A673 (cell line): ENCODE measurements around the gene GPR158. TPM values are rescaled to one million over a fixed set of nuclear protein-coding genes. Genes with fewer than 3 reads are reported as not detected.
A peak's percentile ranks its signal among the peaks of the same experiment; 100 is the strongest.

Experiments
- BruUV-seq: library from RNA; stranded (reverse); fragments of 400-500 nt; replicated peaks from 2 replicates; lab custom pipeline; 2021; lab: Mats Ljungman, UMichigan
- CTCF ChIA-PET: fragments of 300-600 bp; sonication (Branson Sonifier 250); formaldehyde crosslinking; loops from one replicate; lab custom pipeline; 2022; ENCODE audit warnings: antibody characterized with exemption; lab: Charles Lee
- POLR2A ChIA-PET: fragments of 300-600 bp; sonication (Branson Sonifier 250); formaldehyde crosslinking; loops from one replicate; lab custom pipeline; 2022; ENCODE audit warnings: antibody characterized with exemption; ENCODE audit not compliant: low non-redundant PET; lab: Charles Lee
- DNase-seq: peaks from one replicate; pipeline ENCODE4 v3.0.0-alpha.2; 2015; ENCODE audit warnings: low spot score
- H3K27ac ChIP-seq: fragments of 200-600 bp; sonication (generic); 2 replicates; pipeline ENCODE4 v1.5.1; 2016; ENCODE audit warnings: mixed run types, low read depth, mild to moderate bottlenecking, mixed read lengths, antibody characterized with exemption, low read length; ENCODE audit not compliant: poor library complexity, severe bottlenecking
- H3K27me3 ChIP-seq: fragments of 200-600 bp; sonication (generic); replicated peaks from 2 replicates; pipeline ENCODE4 v1.6.1; 2017; ENCODE audit warnings: mixed run types, low read depth, mild to moderate bottlenecking, mixed read lengths, antibody characterized with exemption, low read length; ENCODE audit not compliant: insufficient read depth, poor library complexity
- H3K36me3 ChIP-seq: fragments of 200-600 bp; sonication (generic); 2 replicates; pipeline ENCODE4 v1.6.1; 2016; ENCODE audit warnings: mixed run types, mild to moderate bottlenecking, mixed read lengths, antibody characterized with exemption, low read length; ENCODE audit not compliant: insufficient read depth, poor library complexity, severe bottlenecking
- H3K4me1 ChIP-seq: fragments of 200-600 bp; sonication (generic); 2 replicates; pipeline ENCODE4 v1.6.1; 2017; ENCODE audit warnings: mixed run types, mild to moderate bottlenecking, mixed read lengths, antibody characterized with exemption, low read length; ENCODE audit not compliant: insufficient read depth, poor library complexity, severe bottlenecking
- H3K4me3 ChIP-seq: fragments of 200-600 bp; sonication (generic); 2 replicates; pipeline ENCODE4 v1.5.1; 2016; ENCODE audit warnings: low read depth, mixed run types, mild to moderate bottlenecking, mixed read lengths, low read length; ENCODE audit not compliant: poor library complexity, severe bottlenecking
- H3K9me3 ChIP-seq: fragments of 200-600 bp; sonication (generic); 2 replicates; pipeline ENCODE4 v1.6.1; 2016; ENCODE audit warnings: mixed run types, low read depth, mild to moderate bottlenecking, mixed read lengths, antibody characterized with exemption, low read length; ENCODE audit not compliant: poor library complexity, severe bottlenecking
- EZH2 ChIP-seq: fragments of 200-600 bp; sonication (generic); IDR thresholded peaks from 2 replicates; pipeline ENCODE4 v1.6.1; 2017; ENCODE audit warnings: borderline replicate concordance, low read depth, mild to moderate bottlenecking, mixed read lengths, antibody characterized with exemption, low read length; ENCODE audit not compliant: poor library complexity, severe bottlenecking
- intact Hi-C: fragments of 100-400 bp; cut with micrococcal nuclease; formaldehyde crosslinking; loops from one replicate; pipeline ENCODE4 v1.10.0; 2022; ENCODE audit not compliant: unreplicated experiment
- total RNA-seq: library from RNA; stranded (reverse); gene quantifications from 2 replicates; pipeline ENCODE4 v1.2.3, GENCODE V29; 2021
- TF ChIP-seq, protein P1 (sequence below): fragments of 300-800, 200-600 bp; sonication (generic); conservative IDR thresholded peaks from 2 replicates; pipeline ENCODE4 v1.5.1; 2017; ENCODE audit warnings: low read depth, mild to moderate bottlenecking, antibody characterized with exemption, low read length, moderate library complexity, mixed read lengths

The GPR158 gene
- total RNA-seq, 1 experiment from 2014 or later, result not detected

GRCh38 chr10:25492040-25492439, 317.2 kb downstream of the GPR158 start:
- no peak for TF ChIP-seq EZH2
- TF ChIP-seq, protein P1, sequence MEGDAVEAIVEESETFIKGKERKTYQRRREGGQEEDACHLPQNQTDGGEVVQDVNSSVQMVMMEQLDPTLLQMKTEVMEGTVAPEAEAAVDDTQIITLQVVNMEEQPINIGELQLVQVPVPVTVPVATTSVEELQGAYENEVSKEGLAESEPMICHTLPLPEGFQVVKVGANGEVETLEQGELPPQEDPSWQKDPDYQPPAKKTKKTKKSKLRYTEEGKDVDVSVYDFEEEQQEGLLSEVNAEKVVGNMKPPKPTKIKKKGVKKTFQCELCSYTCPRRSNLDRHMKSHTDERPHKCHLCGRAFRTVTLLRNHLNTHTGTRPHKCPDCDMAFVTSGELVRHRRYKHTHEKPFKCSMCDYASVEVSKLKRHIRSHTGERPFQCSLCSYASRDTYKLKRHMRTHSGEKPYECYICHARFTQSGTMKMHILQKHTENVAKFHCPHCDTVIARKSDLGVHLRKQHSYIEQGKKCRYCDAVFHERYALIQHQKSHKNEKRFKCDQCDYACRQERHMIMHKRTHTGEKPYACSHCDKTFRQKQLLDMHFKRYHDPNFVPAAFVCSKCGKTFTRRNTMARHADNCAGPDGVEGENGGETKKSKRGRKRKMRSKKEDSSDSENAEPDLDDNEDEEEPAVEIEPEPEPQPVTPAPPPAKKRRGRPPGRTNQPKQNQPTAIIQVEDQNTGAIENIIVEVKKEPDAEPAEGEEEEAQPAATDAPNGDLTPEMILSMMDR, result no peak
- no peaks in the 10 kb centered on the region for H3K9me3 ChIP-seq
- H3K36me3 ChIP-seq, result no peaks in the 10 kb centered on the region
- ChIA-PET CTCF (no interaction called here), POLR2A (no interaction called here)
- intact Hi-C loops, result no loop called here
- no peak for DNase-seq
- no TSS peak for BruUV-seq
- H3K4me3 ChIP-seq, result no peak overlapping the region
- no peak overlapping the region for H3K27ac ChIP-seq
- no peaks in the 10 kb centered on the region for H3K4me1 ChIP-seq
- H3K27me3 ChIP-seq, result no peaks in the 10 kb centered on the region

DNA sequence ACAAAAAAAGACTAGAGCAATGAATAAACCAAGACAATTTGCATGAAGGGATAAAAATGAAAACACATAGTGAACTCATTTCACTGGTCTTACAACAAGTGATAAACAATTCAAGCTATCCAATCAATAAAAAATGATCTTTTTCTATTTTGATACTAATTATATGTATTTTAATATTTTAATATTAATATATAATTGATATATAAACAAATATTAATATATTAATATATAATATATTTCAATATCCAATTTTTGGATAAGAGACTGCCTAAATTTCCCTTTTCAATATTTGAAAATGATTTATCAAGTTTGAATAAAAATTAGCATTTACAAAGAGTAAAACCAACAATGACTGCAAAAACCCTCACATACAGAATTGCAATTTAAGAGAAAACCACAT, 317.9 kb downstream of the GPR158 start:
- TF ChIP-seq, protein P1, result no peak
- no peak for TF ChIP-seq EZH2
- POLR2A ChIA-PET, result no interaction called here
- no peak overlapping the region for H3K4me3 ChIP-seq
- CTCF ChIA-PET, result no interaction called here
- DNase-seq, result no peak
- no peak overlapping the region for H3K27ac ChIP-seq
- intact Hi-C loops, result no loop called here
- BruUV-seq, result no TSS peak
- no peaks in the 10 kb centered on the region for H3K9me3 ChIP-seq
- no peaks in the 10 kb centered on the region for H3K4me1 ChIP-seq
- H3K27me3 ChIP-seq, result no peaks in the 10 kb centered on the region
- H3K36me3 ChIP-seq, result no peaks in the 10 kb centered on the region

DNA sequence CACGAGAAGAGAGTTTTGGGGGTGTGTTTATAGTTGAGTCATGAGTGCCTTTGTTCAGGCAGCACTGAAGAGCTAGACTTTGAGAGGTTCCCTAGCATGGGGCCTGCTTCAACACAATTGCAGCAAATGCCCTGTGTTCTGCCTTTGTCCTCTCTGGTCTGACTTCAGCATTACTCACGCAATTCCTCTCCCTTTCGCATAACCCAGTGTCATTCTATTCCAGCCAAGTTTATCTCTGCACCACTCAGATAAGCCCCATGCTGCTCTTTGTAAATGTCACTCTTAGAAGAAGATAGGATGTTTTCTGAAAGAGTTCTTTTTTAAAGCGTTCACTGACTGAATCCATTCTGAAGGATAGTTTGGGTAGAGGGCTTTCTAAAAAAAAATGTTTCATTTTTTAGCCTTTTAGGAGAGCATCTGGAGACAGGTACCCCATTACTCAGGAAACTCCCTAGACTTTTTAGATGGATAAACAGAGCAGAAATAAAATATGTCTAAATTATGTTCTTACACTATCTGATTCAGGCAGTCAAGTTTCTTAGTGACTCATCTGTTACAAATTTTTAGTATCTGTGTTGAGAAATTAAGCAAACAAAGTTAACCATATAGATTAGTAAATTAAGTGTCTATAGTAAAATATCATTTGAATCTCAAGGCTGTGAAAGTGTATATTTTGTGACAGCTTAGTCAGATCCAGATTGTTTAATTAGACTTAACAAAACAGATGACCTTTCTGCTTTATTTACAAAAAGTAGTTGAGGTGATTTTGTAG, 318.5 kb downstream of the GPR158 start:
- CTCF ChIA-PET, result no interaction called here
- TF ChIP-seq, protein P1, result no peak
- TF ChIP-seq EZH2, result no peak
- Histone ChIP-seq H3K4me1 (no peaks in the 10 kb centered on the region), H3K9me3 (no peaks in the 10 kb centered on the region), H3K27ac (no peak overlapping the region), H3K36me3 (no peaks in the 10 kb centered on the region), H3K4me3 (no peak overlapping the region), H3K27me3 (no peaks in the 10 kb centered on the region)
- no TSS peak for BruUV-seq
- POLR2A ChIA-PET, result no interaction called here
- intact Hi-C loops, result no loop called here
- DNase-seq, result peak; percentile 41
